Hepatocyte (in vitro differentiated cells): ENCODE results near the gene HIP1. TPM values are rescaled to one million over a fixed set of nuclear protein-coding genes. Genes with fewer than 3 reads are reported as not detected.
"Not testable (repeated sequence)": the region's sequence is repeated elsewhere in the genome, so short reads cannot be mapped to it uniquely, and the experiment has no call there.

Experiments
- DNase-seq: peaks from one replicate; pipeline ENCODE4 v3.0.0-alpha.2; 2016; ENCODE audit warnings: low spot score
- H2AFZ ChIP-seq: fragments of 200-600 bp; sonication (generic); 2 replicates; pipeline ENCODE4 v1.6.0; 2016; ENCODE audit warnings: antibody characterized with exemption, mild to moderate bottlenecking
- H3K27ac ChIP-seq: fragments of 200-600 bp; sonication (generic); 2 replicates; pipeline ENCODE4 v1.5.1; 2016; ENCODE audit warnings: mild to moderate bottlenecking
- H3K27me3 ChIP-seq: fragments of 200-600 bp; sonication (generic); 2 replicates; pipeline ENCODE4 v1.6.1; 2016
- H3K36me3 ChIP-seq: fragments of 200-600 bp; sonication (generic); replicated peaks from 2 replicates; pipeline ENCODE4 v1.5.1; 2016; ENCODE audit warnings: low read depth; ENCODE audit not compliant: insufficient read depth
- H3K4me1 ChIP-seq: fragments of 200-600 bp; sonication (generic); 2 replicates; pipeline ENCODE4 v1.5.1; 2016; ENCODE audit warnings: mild to moderate bottlenecking, moderate library complexity; ENCODE audit not compliant: insufficient read depth
- H3K4me2 ChIP-seq: fragments of 200-600 bp; sonication (generic); 2 replicates; pipeline ENCODE4 v1.6.0; 2016
- H3K4me3 ChIP-seq: fragments of 200-600 bp; sonication (generic); 2 replicates; pipeline ENCODE4 v1.5.1; 2016; ENCODE audit warnings: mild to moderate bottlenecking
- H3K79me2 ChIP-seq: fragments of 200-600 bp; sonication (generic); 2 replicates; pipeline ENCODE4 v1.6.0; 2017; ENCODE audit warnings: mild to moderate bottlenecking
- H3K9me2 ChIP-seq: fragments of 200-600 bp; sonication (generic); replicated peaks from 2 replicates; pipeline ENCODE4 v1.6.0; 2017; ENCODE audit warnings: mild to moderate bottlenecking; ENCODE audit not compliant: insufficient read depth
- H3K9me3 ChIP-seq: fragments of 200-600 bp; sonication (generic); 2 replicates; pipeline ENCODE4 v1.5.1; 2016; ENCODE audit warnings: low read depth, mild to moderate bottlenecking
- H4K20me1 ChIP-seq: fragments of 200-600 bp; sonication (generic); 2 replicates; pipeline ENCODE4 v1.6.0; 2016; ENCODE audit warnings: mild to moderate bottlenecking; ENCODE audit not compliant: insufficient read depth, poor library complexity, severe bottlenecking
- CTCF ChIP-seq: fragments of 200-600 bp; sonication (generic); IDR thresholded peaks from 2 replicates; pipeline ENCODE4 v1.5.1; 2016; ENCODE audit warnings: antibody characterized with exemption, mild to moderate bottlenecking; ENCODE audit not compliant: poor library complexity
- EZH2 ChIP-seq: fragments of 200-600 bp; sonication (generic); IDR thresholded peaks from 2 replicates; pipeline ENCODE4 v1.6.1; 2016; ENCODE audit warnings: antibody characterized with exemption, mild to moderate bottlenecking, borderline replicate concordance
- EZH2phosphoT487 ChIP-seq: fragments of 200-600 bp; sonication (generic); IDR thresholded peaks from one replicate; pipeline ENCODE4 v1.6.1; 2018; ENCODE audit warnings: antibody characterized with exemption, mild to moderate bottlenecking, low read depth, moderate library complexity; ENCODE audit not compliant: unreplicated experiment, severe bottlenecking
- WGBS: methylation state at CpG from one replicate; pipeline ENCODE4 v1.1.6; 2016; ENCODE audit warnings: low lambda C conversion rate; ENCODE audit errors: missing lambda C conversion rate; 5-methylcytosine and 5-hydroxymethylcytosine counted together
- polyA plus RNA-seq: library from polyadenylated mRNA; unstranded; fragments of >200 nt; fragmentation: Nextera tagmentation; extraction: Ambion mirVana; gene quantifications from 2 replicates; pipeline ENCODE4 v1.2.1, GENCODE V29; 2016
- total RNA-seq: library from RNA; depleted of rRNA; stranded (reverse); fragments of >200 nt; gene quantifications from 2 replicates; pipeline ENCODE4 v1.2.3, GENCODE V29; 2014

The HIP1 gene
- total and polyA plus RNA-seq, 2 experiments from 2014 or later = 8.3 to 14.5 TPM

GRCh38 chr7:75599244-75599781, 139.4 kb downstream of the HIP1 start:
- H3K79me2 ChIP-seq = no peaks in the 10 kb centered on the region
- H2AFZ ChIP-seq = no peak overlapping the region
- no peak for DNase-seq
- H4K20me1 ChIP-seq = no peaks in the 10 kb centered on the region
- H3K4me3 ChIP-seq = no peak overlapping the region
- peak overlapping the region; percentile 37 for H3K4me2 ChIP-seq
- no peaks in the 10 kb centered on the region for H3K9me2 ChIP-seq
- H3K9me3 ChIP-seq = no peaks in the 10 kb centered on the region
- no peaks in the 10 kb centered on the region for H3K36me3 ChIP-seq
- H3K27ac ChIP-seq = peak overlapping the region; percentile 51
- TF ChIP-seq CTCF = no peak
- TF ChIP-seq EZH2 = no peak
- TF ChIP-seq EZH2phosphoT487 = no peak
- peaks cover 15% of the 10 kb centered on the region for H3K4me1 ChIP-seq
- H3K27me3 ChIP-seq = no peaks in the 10 kb centered on the region
- 58% methylated on average over 15 of the region's 15 CpGs for WGBS

GRCh38 chr7:75596727-75597614, 141.8 kb downstream of the HIP1 start:
- Histone ChIP-seq H4K20me1 (no peaks in the 10 kb centered on the region), H3K4me1 (peaks cover 15% of the 10 kb centered on the region), H3K36me3 (no peaks in the 10 kb centered on the region), H3K27me3 (no peaks in the 10 kb centered on the region), H3K27ac (no peak overlapping the region), H3K9me2 (no peaks in the 10 kb centered on the region), H3K4me2 (no peak overlapping the region), H2AFZ (no peak overlapping the region), H3K9me3 (no peaks in the 10 kb centered on the region), H3K79me2 (no peaks in the 10 kb centered on the region), H3K4me3 (no peak overlapping the region)
- no peak for DNase-seq
- TF ChIP-seq EZH2 = no peak
- TF ChIP-seq CTCF = no peak
- no peak for TF ChIP-seq EZH2phosphoT487
- 75% methylated on average over 16 of the region's 16 CpGs for WGBS

- Histone ChIP-seq H3K4me2 (no peak overlapping the region), H3K4me1 (peaks cover 15% of the 10 kb centered on the region), H3K9me3 (no peaks in the 10 kb centered on the region), H3K36me3 (no peaks in the 10 kb centered on the region), H3K4me3 (no peak overlapping the region), H4K20me1 (no peaks in the 10 kb centered on the region), H2AFZ (no peak overlapping the region), H3K27me3 (no peaks in the 10 kb centered on the region), H3K79me2 (no peaks in the 10 kb centered on the region), H3K27ac (no peak overlapping the region), H3K9me2 (no peaks in the 10 kb centered on the region)
- TF ChIP-seq EZH2phosphoT487 = no peak
- no peak for TF ChIP-seq EZH2
- TF ChIP-seq CTCF = no peak
- 88% methylated on average over 4 of the region's 4 CpGs for WGBS
- no peak for DNase-seq
Measured at GRCh38 chr7:75595766-75596165, 143.0 kb downstream of the HIP1 start.

DNA sequence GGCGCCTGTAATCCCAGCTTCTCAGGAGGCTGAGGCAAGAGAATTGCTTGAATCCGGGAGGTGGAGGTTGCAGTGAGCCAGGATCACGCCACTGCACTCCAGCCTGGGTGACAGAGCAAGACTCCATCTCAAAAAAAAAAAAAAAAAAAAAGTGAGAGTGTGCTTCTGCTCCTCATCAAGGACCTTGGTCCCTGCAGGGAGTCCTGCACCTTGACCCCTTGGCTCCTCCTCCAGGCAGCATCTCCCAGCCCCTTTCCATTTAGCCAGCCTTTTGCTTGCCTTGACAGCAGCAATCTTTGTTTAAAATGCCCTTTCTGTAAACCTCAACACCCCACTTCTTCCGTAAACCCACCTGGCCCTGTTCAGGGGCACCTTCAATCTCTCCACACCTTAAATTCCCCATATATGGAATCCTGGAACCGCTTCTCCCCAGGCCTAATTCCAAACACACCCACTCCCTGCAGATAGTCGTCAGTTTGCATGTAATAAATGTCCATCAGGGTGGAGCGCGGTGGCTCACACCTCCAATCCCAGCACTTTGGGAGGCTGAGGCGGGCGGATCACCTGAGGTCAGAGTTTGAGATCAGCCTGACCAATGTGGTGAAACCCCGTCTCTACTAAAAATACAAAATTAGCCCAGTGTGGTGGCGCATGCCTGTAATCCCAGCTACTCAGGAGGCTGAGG, 145.1 kb downstream of the HIP1 start:
- whole genome bisulfite sequencing = 84% methylated on average over 11 of the region's 12 CpGs
- H3K4me1 ChIP-seq = peaks cover 11% of the 10 kb centered on the region
- H3K4me3 ChIP-seq, H2AFZ ChIP-seq, H3K27ac ChIP-seq, H3K79me2 ChIP-seq, H3K4me2 ChIP-seq, H3K9me2 ChIP-seq, H4K20me1 ChIP-seq, H3K27me3 ChIP-seq, DNase-seq, H3K9me3 ChIP-seq, H3K36me3 ChIP-seq: not testable (repeated sequence)
